Stromal cell of bone marrow (primary cell): ENCODE data around the gene EXOC6B.

Experiments used
- DNase-seq: peaks from one replicate; pipeline ENCODE4 v3.0.0-alpha.2; 2012; ENCODE audit warnings: low read depth

Gene EXOC6B

DNA sequence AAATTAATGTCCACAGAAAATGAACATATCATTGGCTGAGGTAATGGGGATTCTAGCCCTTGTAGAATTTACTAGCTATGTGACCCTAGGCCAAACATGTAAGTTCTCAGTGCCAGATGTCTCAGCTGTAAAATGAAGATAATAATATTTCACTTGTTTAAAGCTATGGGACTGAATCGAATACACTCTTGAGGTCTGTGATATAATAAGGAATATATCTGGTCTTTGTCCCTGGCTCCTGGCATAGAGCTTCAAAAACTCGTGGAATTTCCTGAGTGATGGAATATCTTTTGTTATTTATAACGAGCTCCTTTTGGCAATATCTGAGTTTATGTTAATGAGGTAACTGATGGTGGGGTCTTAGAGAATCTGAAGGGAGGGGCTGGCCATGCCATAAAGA, 476.8 kb downstream of the EXOC6B start:
- no peak for DNase-seq

- DNase-seq: no peak
These were observed 478.8 kb downstream of the EXOC6B start for GRCh38 chr2:72347081-72347480.

DNA sequence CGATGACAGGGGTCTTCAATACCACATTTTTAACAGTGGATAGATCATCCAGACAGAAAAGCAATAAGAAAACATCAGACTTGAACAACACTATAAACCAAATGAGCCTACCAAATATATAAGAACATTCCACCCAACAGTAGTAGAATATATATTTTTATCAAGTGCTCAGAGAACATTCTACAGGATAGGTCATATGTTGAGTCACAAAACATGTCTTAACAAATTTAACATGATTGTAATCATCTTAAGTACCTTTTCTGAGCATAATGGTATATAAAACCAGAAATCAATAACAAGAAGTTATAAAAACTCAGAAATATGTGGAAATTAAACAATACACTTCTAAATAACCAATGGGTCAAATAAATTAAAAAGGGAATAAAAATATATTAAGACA, 484.2 kb downstream of the EXOC6B start:
- DNase-seq: no peak

- no peak for DNase-seq
These were observed 485.2 kb downstream of the EXOC6B start for GRCh38 chr2:72340665-72341064.

DNA sequence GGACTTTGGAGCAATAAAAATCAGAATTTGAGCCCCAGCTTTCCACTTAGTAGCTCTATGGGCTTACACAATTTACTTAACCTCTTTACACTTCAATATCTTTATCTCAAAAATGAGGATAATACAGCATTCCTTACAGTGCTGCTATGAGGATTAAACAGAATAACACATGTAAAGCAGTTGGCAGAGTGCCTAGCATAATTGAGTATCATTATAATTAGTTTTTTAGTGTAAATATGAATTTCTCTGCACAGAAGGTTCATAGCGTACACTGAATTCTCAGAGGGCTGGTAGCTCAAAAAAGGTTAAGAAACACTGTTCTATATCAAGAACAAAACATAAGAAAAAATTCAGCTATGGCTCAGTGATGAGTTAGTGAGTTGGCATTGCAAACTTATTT, 487.8 kb downstream of the EXOC6B start:
- no peak for DNase-seq

- no peak for DNase-seq
These were observed 493.1 kb downstream of the EXOC6B start for GRCh38 chr2:72332720-72333119.

DNA sequence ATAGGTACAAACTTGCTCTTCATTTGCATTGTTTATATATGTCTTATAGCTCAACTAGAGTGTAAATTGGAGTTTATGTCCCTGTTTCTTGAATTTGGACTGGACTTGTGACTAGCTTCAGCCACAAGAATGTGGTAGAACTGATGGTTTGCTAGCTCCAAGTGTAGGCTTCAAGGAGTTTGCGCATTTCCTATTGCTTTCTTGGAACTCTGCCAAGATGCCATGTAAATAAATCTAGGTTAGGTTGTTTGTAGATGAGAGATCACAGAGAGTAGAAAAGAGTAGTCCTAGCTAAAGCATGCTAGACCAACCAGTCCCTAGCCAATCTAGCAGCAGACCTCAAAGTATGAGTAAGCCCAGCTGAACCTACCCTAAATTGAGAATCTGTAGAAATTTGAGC, 495.2 kb downstream of the EXOC6B start:
- no peak for DNase-seq

GRCh38 chr2:72326759-72327158, 499.1 kb downstream of the EXOC6B start:
- DNase-seq: peak; percentile 16

DNA sequence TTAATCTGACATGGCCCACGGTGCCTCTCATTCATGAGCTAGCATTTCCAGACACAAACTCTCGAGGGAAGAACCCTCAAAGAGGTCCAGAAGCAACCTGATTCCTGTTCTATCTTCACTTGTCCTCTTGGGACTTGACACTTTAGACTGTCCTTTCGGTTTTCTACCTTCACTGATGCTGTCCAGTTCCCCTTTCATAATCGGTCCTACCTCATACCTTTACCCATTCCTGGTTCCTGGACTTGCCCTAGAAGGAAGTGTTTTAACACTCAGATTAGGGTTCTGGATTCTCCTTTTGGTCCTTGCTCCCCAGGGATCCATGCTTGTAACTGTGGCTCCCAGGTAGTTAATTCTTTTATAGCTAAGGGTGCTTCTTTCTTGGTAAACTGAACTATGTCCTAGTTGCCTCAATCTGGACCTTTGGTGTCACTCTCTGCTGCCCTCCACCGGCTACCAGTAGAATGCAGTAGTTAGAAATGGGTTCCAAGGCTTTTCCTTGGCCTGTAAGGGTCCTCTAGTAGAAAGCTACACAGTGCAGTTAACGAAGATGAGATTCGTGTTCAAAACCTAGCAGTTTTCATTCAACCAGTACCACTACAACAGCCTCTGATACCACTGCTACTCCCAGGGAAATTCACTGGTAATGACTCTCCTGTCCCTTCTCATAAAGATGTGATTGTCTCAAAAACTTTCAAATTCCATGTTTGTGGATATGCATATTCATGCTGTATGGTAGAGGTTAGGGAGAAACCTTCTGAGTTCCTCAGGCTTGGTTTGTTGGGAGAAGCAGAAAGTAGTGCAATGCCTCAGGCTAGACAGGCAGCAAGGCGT, 500.0 kb downstream of the EXOC6B start:
- DNase-seq: no peak

DNA sequence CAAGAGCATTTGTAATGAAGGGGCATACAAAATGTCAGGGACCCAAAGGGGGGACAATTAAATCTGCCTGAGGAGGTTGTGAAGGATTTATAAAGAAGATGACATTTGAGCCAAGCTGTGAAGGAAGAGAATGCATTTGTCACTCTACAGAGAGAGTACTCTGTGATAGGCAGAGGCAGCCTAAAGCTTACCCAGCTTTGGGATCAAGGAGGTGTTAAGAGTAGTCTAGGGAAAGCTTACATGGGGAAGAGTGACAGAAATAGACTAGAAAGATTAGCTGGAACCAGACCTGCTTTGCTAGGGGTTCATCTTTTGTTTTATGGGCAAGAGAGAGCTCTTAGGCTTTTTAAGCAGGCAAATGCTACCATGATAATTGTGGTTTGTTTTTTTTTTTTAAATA, 509.1 kb downstream of the EXOC6B start:
- no peak for DNase-seq

DNA sequence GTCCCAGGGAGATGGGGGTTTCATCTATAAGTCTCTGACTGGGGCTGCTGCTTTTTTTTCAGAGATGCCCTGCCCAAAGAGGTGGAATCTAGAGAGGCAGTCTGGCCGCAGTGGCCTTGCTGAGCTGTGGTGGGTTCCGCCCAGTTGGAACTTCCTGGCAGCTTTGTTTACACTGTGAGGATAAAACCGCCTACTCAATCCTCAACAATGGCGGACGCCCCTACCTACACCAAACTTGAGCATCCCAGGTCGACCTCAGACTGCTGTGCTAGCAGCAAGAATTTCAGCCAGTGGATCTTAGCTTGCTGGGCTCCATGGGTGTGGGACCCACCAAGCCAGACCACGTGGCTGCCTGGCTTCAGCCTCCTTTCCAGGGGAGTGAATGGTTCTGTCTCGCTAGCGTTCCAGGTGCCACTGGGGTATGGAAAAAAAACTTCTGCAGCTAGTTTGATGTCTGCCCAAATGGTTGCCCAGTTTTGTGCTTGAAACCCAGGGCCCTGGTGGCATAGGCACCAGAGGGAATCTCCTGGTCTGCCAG, 525.6 kb downstream of the EXOC6B start:
- DNase-seq: no peak

- DNase-seq: peak; percentile 32
These were observed 532.2 kb downstream of the EXOC6B start for GRCh38 chr2:72293620-72294019.

- no peak for DNase-seq
These were observed 533.4 kb downstream of the EXOC6B start for GRCh38 chr2:72292433-72292832.

- DNase-seq: no peak
These were observed 534.8 kb downstream of the EXOC6B start for GRCh38 chr2:72291059-72291458.

- DNase-seq: no peak
These were observed 536.1 kb downstream of the EXOC6B start for GRCh38 chr2:72289736-72290135.

- peak; percentile 31 for DNase-seq
These were observed 536.5 kb downstream of the EXOC6B start for GRCh38 chr2:72289283-72289682.

GRCh38 chr2:72278046-72278445, 547.8 kb downstream of the EXOC6B start:
- peak; percentile 64 for DNase-seq

DNA sequence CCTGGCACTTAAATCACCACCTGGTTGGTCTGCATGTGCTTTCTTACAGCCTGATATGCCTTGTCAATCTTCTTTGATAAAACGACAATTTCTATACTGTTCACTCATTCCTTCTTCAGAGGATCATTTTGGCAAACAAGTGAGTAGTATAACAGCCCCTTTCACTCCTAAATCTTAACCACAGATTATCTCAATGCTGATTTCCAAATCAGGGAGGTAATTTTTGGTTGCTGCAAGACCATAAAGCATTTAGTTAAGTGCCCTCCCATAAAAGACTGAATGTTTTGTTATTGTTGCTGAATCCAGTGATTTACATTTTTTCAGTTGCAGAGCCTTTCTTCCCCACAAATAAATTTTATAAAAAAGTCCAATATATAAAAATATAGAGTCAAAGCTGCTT, 549.0 kb downstream of the EXOC6B start:
- no peak for DNase-seq

- peak; percentile 44 for DNase-seq
These were observed 549.5 kb downstream of the EXOC6B start for GRCh38 chr2:72276356-72276755.

- DNase-seq: no peak
These were observed 550.7 kb downstream of the EXOC6B start for GRCh38 chr2:72275084-72275483.

GRCh38 chr2:72274380-72274797, 551.4 kb downstream of the EXOC6B start:
- DNase-seq: no peak

DNA sequence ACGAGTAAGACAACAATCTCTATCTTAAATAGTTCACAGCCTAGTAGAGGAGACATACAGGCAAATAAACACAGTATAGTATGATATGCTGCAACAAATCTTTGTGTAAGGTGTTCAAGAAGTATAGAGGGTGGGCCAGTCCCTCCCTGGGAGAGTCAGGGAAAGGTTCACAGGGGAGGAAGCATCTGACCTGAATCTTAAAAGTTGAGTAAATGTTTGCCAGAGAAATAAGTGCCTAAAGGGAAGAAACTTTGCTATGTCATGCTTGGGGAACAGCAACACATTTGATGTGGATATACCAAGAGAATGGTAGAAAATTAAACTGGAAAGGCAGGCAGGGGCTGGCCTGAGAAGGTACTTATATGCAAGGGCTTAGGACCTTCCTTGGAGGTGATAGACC, 552.4 kb downstream of the EXOC6B start:
- DNase-seq: no peak

DNA sequence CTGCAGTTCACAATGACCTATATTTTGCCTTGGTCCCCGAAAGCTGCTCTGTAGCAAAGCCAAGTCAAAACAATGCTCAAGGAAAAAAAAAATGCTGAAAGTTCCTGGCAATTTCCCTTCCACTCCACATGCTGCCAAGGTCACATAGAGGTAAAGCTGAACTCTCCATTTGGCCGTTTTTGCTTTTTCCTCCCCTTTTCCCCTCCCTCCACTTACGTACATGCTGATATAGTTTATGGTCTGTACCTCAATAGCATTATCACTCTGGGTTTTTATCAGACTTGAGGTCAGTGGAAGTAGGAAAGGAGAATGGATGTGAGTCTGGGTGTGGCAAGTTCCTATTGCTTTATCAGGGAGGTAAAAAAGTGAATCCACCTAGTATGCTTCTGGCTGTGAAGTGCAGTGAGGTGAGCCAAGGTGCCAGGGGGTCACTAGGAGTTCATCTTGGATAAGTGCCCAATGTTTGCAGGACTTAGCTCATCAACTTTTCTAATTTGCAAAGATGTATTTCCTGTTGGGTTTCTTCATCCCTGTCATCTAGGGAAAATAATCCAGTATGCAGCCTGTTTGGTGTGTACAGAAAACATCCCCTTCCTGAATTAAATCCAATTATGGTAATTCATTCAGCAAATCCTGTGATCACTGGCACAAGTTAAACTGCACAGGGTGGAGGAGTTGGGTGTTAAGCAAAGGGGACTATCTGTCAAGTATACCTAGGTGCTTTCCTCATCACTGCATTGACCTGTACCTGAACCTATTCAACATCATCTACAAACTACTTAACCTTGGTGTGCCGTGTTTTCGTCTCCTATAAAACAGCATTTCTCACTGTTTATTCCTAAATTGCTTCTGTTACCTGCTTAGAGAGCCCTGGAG, 553.8 kb downstream of the EXOC6B start:
- no peak for DNase-seq
